Mesenchymal stem cell (in vitro differentiated cells and primary cell): ENCODE measurements around the gene POLD2.

ENCODE experiments used
- DNase-seq: peaks from one replicate; pipeline ENCODE4 v3.0.0-alpha.2; 2013
- H2AFZ ChIP-seq: one replicate; pipeline ENCODE4 v1.6.1; 2013; ENCODE audit warnings: low read depth, mild to moderate bottlenecking, control low read depth, inconsistent platforms, low read length, moderate library complexity
- H2AK5ac ChIP-seq: 2 replicates; pipeline ENCODE4 v1.6.1; 2013; ENCODE audit warnings: low read length, moderate library complexity, mild to moderate bottlenecking, inconsistent platforms; ENCODE audit not compliant: severe bottlenecking
- H2BK120ac ChIP-seq: one replicate; pipeline ENCODE4 v1.6.1; 2013; ENCODE audit warnings: low read depth, mild to moderate bottlenecking, inconsistent platforms, low read length, moderate library complexity
- H2BK12ac ChIP-seq, 2 experiments: one replicate each; pipeline ENCODE4 v1.6.1; 2013; ENCODE audit warnings: inconsistent platforms in 2 of 2, low read length in 2 of 2, mild to moderate bottlenecking in 2 of 2, moderate library complexity in 2 of 2, control low read depth in 1 of 2
- H2BK15ac ChIP-seq: one replicate; pipeline ENCODE4 v1.6.1; 2013; ENCODE audit warnings: mild to moderate bottlenecking, low read depth, inconsistent platforms; ENCODE audit not compliant: poor library complexity, severe bottlenecking
- H2BK5ac ChIP-seq: 2 replicates; pipeline ENCODE4 v1.6.1; 2013; ENCODE audit warnings: low read depth, mild to moderate bottlenecking, low read length, control low read depth, inconsistent platforms; ENCODE audit not compliant: poor library complexity, severe bottlenecking
- H3K14ac ChIP-seq, 2 experiments: one replicate each; pipeline ENCODE4 v1.6.1; 2013; ENCODE audit warnings: inconsistent platforms in 2 of 2, low read length in 2 of 2, control low read depth in 1 of 2, mild to moderate bottlenecking in 1 of 2, moderate library complexity in 1 of 2
- H3K18ac ChIP-seq, 2 experiments: one replicate each; pipeline ENCODE4 v1.6.1; 2013; ENCODE audit warnings: inconsistent platforms in 2 of 2, low read length in 2 of 2, control low read depth in 1 of 2, low read depth in 1 of 2, mild to moderate bottlenecking in 1 of 2
- H3K23ac ChIP-seq, 2 experiments: one replicate each; pipeline ENCODE4 v1.6.1; 2013; ENCODE audit warnings: inconsistent platforms in 2 of 2, low read length in 2 of 2, mild to moderate bottlenecking in 2 of 2, moderate library complexity in 2 of 2, control low read depth in 1 of 2
- H3K27ac ChIP-seq: 2 replicates; pipeline ENCODE4 v1.5.1; 2013; ENCODE audit warnings: mild to moderate bottlenecking, moderate library complexity, low read length, control low read depth, inconsistent platforms; ENCODE audit not compliant: poor library complexity, severe bottlenecking
- H3K27me3 ChIP-seq, 2 experiments: 2 replicates each; pipeline versions ENCODE4 v1.6.1 to v1.7.0; 2013; ENCODE audit warnings: low read length in 2 of 2, mild to moderate bottlenecking in 2 of 2, moderate library complexity in 2 of 2, control low read depth in 1 of 2, inconsistent platforms in 1 of 2; ENCODE audit not compliant: control insufficient read depth in 1 of 2, insufficient read depth in 1 of 2
- H3K36me3 ChIP-seq, 2 experiments: 2 replicates each; pipeline versions ENCODE4 v1.6.1 to v1.7.0; 2013; ENCODE audit warnings: low read length in 2 of 2, control low read depth in 1 of 2, inconsistent platforms in 1 of 2, low read depth in 1 of 2, mild to moderate bottlenecking in 1 of 2; ENCODE audit not compliant: insufficient read depth in 2 of 2, control insufficient read depth in 1 of 2
- H3K4ac ChIP-seq, 2 experiments: one replicate each; pipeline ENCODE4 v1.6.1; 2013; ENCODE audit warnings: inconsistent platforms in 2 of 2, low read length in 2 of 2, mild to moderate bottlenecking in 2 of 2, moderate library complexity in 2 of 2, control low read depth in 1 of 2, low read depth in 1 of 2
- H3K4me1 ChIP-seq: 2 replicates; pipeline ENCODE4 v1.6.1; 2013; ENCODE audit warnings: low read depth, low read length, control low read depth; ENCODE audit not compliant: control insufficient read depth, insufficient read depth
- H3K4me2 ChIP-seq: 2 replicates; pipeline ENCODE4 v1.6.1; 2013; ENCODE audit warnings: low read length, mild to moderate bottlenecking, inconsistent platforms; ENCODE audit not compliant: poor library complexity, severe bottlenecking
- H3K4me3 ChIP-seq, 2 experiments: 2 replicates each; pipeline versions ENCODE4 v1.5.1 to v1.7.0; 2013; ENCODE audit warnings: low read length in 2 of 2, mild to moderate bottlenecking in 2 of 2, control low read depth in 1 of 2, low read depth in 1 of 2; ENCODE audit not compliant: insufficient read depth in 1 of 2
- H3K79me1 ChIP-seq: replicated peaks from 2 replicates; pipeline ENCODE4 v1.6.1; 2013; ENCODE audit warnings: mild to moderate bottlenecking, control low read depth, low read length, inconsistent platforms; ENCODE audit not compliant: poor library complexity, severe bottlenecking
- H3K9ac ChIP-seq: 2 replicates; pipeline ENCODE4 v1.7.0; 2013; ENCODE audit warnings: mild to moderate bottlenecking, low read length, moderate library complexity
- H3K9me3 ChIP-seq: 2 replicates; pipeline ENCODE4 v1.7.0; 2013; ENCODE audit warnings: mild to moderate bottlenecking, low read length; ENCODE audit not compliant: control insufficient read depth
- H4K8ac ChIP-seq: one replicate; pipeline ENCODE4 v1.6.1; 2013; ENCODE audit warnings: inconsistent platforms, mild to moderate bottlenecking, low read length, moderate library complexity
- H4K91ac ChIP-seq: one replicate; pipeline ENCODE4 v1.6.1; 2013; ENCODE audit warnings: mild to moderate bottlenecking, low read length, inconsistent platforms
- WGBS: methylation state at CpG from one replicate; pipeline ENCODE4 v1.1.7; 2013; ENCODE audit warnings: mixed read lengths; 5-methylcytosine and 5-hydroxymethylcytosine counted together

The POLD2 gene

GRCh38 chr7:44145969-44146911, 22.9 kb upstream of the POLD2 start:
- Histone ChIP-seq H3K36me3 (no peaks in the 10 kb centered on the region), H2BK12ac (no peak overlapping the region), H3K18ac (no peak overlapping the region), H2AFZ (peak overlapping the region; percentile 30), H3K4me3 (peak overlapping the region; percentile 16 to 76), H2BK120ac (no peak overlapping the region), H3K9me3 (no peaks in the 10 kb centered on the region), H2BK5ac (no peak overlapping the region), H2BK15ac (no peak overlapping the region), H3K27me3 (peaks cover 16 to 22% of the 10 kb centered on the region in 2 experiments), H3K4me2 (peak overlapping the region; percentile 57), H4K91ac (no peak overlapping the region), H3K4me1 (peaks cover 21% of the 10 kb centered on the region), H3K9ac (peak overlapping the region; percentile 43), H3K79me1 (no peaks in the 10 kb centered on the region), H3K4ac (no peak overlapping the region), H3K27ac (no peak overlapping the region), H3K14ac (no peak overlapping the region), H4K8ac (no peak overlapping the region), H2AK5ac (no peak overlapping the region), H3K23ac (peak overlapping the region in 1 of 2 experiments; percentile 73)
- DNase-seq: peak; percentile 32
- 28% methylated on average over 54 of the region's 65 CpGs for WGBS

DNA sequence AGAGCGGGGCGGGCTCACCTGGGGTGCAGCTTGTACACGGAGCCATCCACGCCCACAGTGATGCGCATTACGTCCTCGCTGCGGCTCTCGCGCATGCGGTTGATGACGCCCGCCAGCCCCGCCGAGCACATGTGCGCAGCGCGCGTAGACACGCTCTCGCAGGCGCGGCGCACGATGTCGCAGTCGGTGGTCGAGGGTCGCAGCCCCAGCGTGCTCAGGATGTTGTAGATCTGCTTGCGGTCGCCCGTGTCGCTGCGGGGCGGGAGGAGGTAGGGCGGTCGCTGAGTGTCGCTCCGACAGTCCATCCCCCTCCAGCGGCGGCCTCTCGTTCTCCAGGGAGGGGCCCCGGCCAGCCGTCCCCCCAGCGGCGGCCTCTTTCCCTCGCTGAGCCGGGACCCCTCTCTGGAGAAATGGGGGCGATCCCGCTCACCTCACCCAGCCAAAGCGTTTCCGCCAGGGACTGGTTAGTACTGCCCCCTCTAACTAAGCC, 22.2 kb upstream of the POLD2 start:
- peaks cover 16 to 22% of the 10 kb centered on the region in 2 experiments for H3K27me3 ChIP-seq
- no peak overlapping the region for H4K91ac ChIP-seq
- H3K9me3 ChIP-seq: no peaks in the 10 kb centered on the region
- no peak overlapping the region for H3K27ac ChIP-seq
- H3K23ac ChIP-seq: no peak overlapping the region
- 34% methylated on average over 41 of the region's 53 CpGs for WGBS
- no peaks in the 10 kb centered on the region for H3K36me3 ChIP-seq
- peak overlapping the region; percentile 30 for H2AFZ ChIP-seq
- H3K9ac ChIP-seq: peak overlapping the region; percentile 43
- no peak overlapping the region for H3K18ac ChIP-seq
- H3K4ac ChIP-seq: no peak overlapping the region
- H3K79me1 ChIP-seq: no peaks in the 10 kb centered on the region
- no peak overlapping the region for H2BK12ac ChIP-seq
- H3K4me1 ChIP-seq: peaks cover 21% of the 10 kb centered on the region
- peak overlapping the region in 1 of 2 experiments; percentile 13 for H3K14ac ChIP-seq
- no peak overlapping the region for H2AK5ac ChIP-seq
- H2BK120ac ChIP-seq: no peak overlapping the region
- peak overlapping the region; percentile 57 for H3K4me2 ChIP-seq
- H4K8ac ChIP-seq: no peak overlapping the region
- DNase-seq: no peak
- H2BK15ac ChIP-seq: no peak overlapping the region
- no peak overlapping the region for H2BK5ac ChIP-seq
- H3K4me3 ChIP-seq: peak overlapping the region; percentile 26 to 76

DNA sequence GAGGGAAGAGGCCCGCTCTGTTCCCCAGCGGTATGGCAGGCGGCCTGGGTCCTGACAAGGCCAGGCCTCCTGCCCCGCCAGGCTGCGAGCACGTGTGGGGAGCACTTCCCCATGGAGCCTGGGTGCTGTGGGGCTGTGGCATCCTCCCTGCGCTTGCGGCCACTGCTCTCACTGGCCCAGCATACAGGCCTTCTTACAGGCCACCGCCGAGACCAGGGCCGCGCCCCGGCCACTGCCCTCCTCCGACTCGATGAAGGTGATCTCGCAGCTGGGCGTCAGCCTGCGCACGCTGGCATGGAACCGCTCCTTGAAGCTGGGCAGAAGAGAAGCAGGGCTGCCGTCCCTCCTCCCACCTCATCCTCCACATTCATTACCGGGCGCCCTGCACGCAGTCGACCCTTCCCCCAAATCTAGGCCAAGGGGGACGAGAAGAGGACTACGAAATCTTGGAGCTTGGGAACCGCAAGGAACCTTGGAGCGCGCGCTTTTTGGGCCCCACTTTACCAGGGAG, 21.7 kb upstream of the POLD2 start:
- WGBS: 79% methylated on average over 31 of the region's 31 CpGs

GRCh38 chr7:44144426-44144967, 21.1 kb upstream of the POLD2 start:
- no peak overlapping the region for H4K91ac ChIP-seq
- 81% methylated on average over 6 of the region's 6 CpGs for WGBS
- H2BK12ac ChIP-seq: no peak overlapping the region
- H3K9me3 ChIP-seq: no peaks in the 10 kb centered on the region
- H2AK5ac ChIP-seq: no peak overlapping the region
- no peak overlapping the region for H3K23ac ChIP-seq
- no peak overlapping the region for H3K4me2 ChIP-seq
- no peak overlapping the region for H3K4me3 ChIP-seq
- H3K36me3 ChIP-seq: no peaks in the 10 kb centered on the region
- H3K4ac ChIP-seq: no peak overlapping the region
- H2BK120ac ChIP-seq: no peak overlapping the region
- DNase-seq: no peak
- H3K14ac ChIP-seq: no peak overlapping the region
- H2BK5ac ChIP-seq: no peak overlapping the region
- peaks cover 18 to 22% of the 10 kb centered on the region in 2 experiments for H3K27me3 ChIP-seq
- H3K18ac ChIP-seq: no peak overlapping the region
- H4K8ac ChIP-seq: no peak overlapping the region
- no peak overlapping the region for H2AFZ ChIP-seq
- no peak overlapping the region for H3K9ac ChIP-seq
- no peak overlapping the region for H2BK15ac ChIP-seq
- no peak overlapping the region for H3K27ac ChIP-seq
- no peaks in the 10 kb centered on the region for H3K79me1 ChIP-seq
- H3K4me1 ChIP-seq: peaks cover 19% of the 10 kb centered on the region

More for the DNA sequence above, 21.7 kb upstream of the POLD2 start:
- no peak overlapping the region for H3K27ac ChIP-seq
- H3K79me1 ChIP-seq: no peaks in the 10 kb centered on the region
- H3K4ac ChIP-seq: no peak overlapping the region
- no peak overlapping the region for H3K18ac ChIP-seq
- H2AK5ac ChIP-seq: no peak overlapping the region
- H2AFZ ChIP-seq: peak overlapping the region; percentile 30
- no peak overlapping the region for H3K14ac ChIP-seq
- H3K4me1 ChIP-seq: peaks cover 19% of the 10 kb centered on the region
- no peak overlapping the region for H3K4me2 ChIP-seq
- DNase-seq: no peak
- no peak overlapping the region for H4K8ac ChIP-seq
- H3K9me3 ChIP-seq: no peaks in the 10 kb centered on the region
- H4K91ac ChIP-seq: peak overlapping the region; percentile 12
- H2BK5ac ChIP-seq: no peak overlapping the region
- peaks cover 16 to 22% of the 10 kb centered on the region in 2 experiments for H3K27me3 ChIP-seq
- no peaks in the 10 kb centered on the region for H3K36me3 ChIP-seq
- no peak overlapping the region for H2BK120ac ChIP-seq
- no peak overlapping the region for H3K9ac ChIP-seq
- no peak overlapping the region for H2BK15ac ChIP-seq
- no peak overlapping the region for H2BK12ac ChIP-seq
- no peak overlapping the region for H3K23ac ChIP-seq
- H3K4me3 ChIP-seq: peak overlapping the region; percentile 26 to 76
